Measurements from ENCODE around the gene MRLN. TPM values are rescaled to one million over a fixed set of nuclear protein-coding genes. Genes with fewer than 3 reads are reported as not detected.

MRLN gene
- total and polyA plus RNA-seq, 2 of the 8 experiments (the other 6 are each of a cell fraction or from before 2014, with no cell fraction given): 0.21 TPM; not detected in 1

- Histone ChIP-seq H2BK120ac (replicated peaks; ENCODE audit: low read depth, low read length) (no peak overlapping the region), H3K23me2 (ENCODE audit: low read depth, low read length) (no peaks in the 10 kb centered on the region), H3K56ac (replicated peaks; ENCODE audit: insufficient read length, low read depth, low read length) (no peak overlapping the region), H3K9me3 (ENCODE audit: insufficient read depth in 2 of 2, low read depth in 1 of 2, low read length in 1 of 2) (no peaks in the 10 kb centered on the region), H3K4ac (replicated peaks; ENCODE audit: insufficient read length, low read depth, low read length) (no peak overlapping the region), H2AK5ac (ENCODE audit: low read depth, low read length) (no peak overlapping the region), H4K5ac (ENCODE audit: insufficient read length, low read depth, low read length) (no peak overlapping the region), H3K14ac (ENCODE audit: insufficient read length) (no peak overlapping the region), H4K91ac (replicated peaks; ENCODE audit: insufficient read length, low read length) (no peak overlapping the region), H2BK5ac (ENCODE audit: low read depth, low read length) (no peak overlapping the region), H2BK20ac (ENCODE audit: low read length) (no peak overlapping the region), H2BK15ac (ENCODE audit: low read length) (no peak overlapping the region), H3K4me2 (ENCODE audit: insufficient read depth in 1 of 2, low read depth in 2 of 2, low read length in 2 of 2) (no peak overlapping the region), H3K79me2 (ENCODE audit: control insufficient read depth in 1 of 2, insufficient read depth in 2 of 2, low read length in 2 of 2) (no peaks in the 10 kb centered on the region), H3K9ac (replicated peaks in 1 of 4; ENCODE audit: extremely low read depth in 1 of 4, low read depth in 3 of 4, low read length in 3 of 4) (no peak overlapping the region), H3K27me3 (replicated peaks in 1 of 4; ENCODE audit: control insufficient read depth in 3 of 4, extremely low read depth in 1 of 4, insufficient read depth in 3 of 4, low read length in 3 of 4) (no peaks in the 10 kb centered on the region), H3K79me1 (ENCODE audit: low read depth, low read length) (no peaks in the 10 kb centered on the region), H3K36me3 (ENCODE audit: control insufficient read depth in 2 of 4, insufficient read depth in 4 of 4, low read length in 3 of 4) (no peaks in the 10 kb centered on the region), H3K27ac (ENCODE audit: low read depth, low read length) (no peak overlapping the region), H3K4me3 (ENCODE audit: extremely low read depth in 1 of 4, insufficient read depth in 2 of 4, low read depth in 3 of 4, low read length in 4 of 4) (no peak overlapping the region), H4K20me1 (replicated peaks in 1 of 2; ENCODE audit: control insufficient read depth in 1 of 2, insufficient read depth in 2 of 2, low read length in 2 of 2) (no peaks in the 10 kb centered on the region), H3K23ac (ENCODE audit: insufficient read length) (no peak overlapping the region), H3K4me1 (replicated peaks in 1 of 4; ENCODE audit: control insufficient read depth in 3 of 4, insufficient read depth in 4 of 4, low read length in 3 of 4) (no peaks in the 10 kb centered on the region), H2BK12ac (ENCODE audit: low read depth, low read length) (no peak overlapping the region), H4K8ac (ENCODE audit: extremely low read depth, insufficient read depth, low read length) (no peak overlapping the region), H2AFZ (ENCODE audit: low read length) (no peak overlapping the region), H3K18ac (ENCODE audit: extremely low read depth, low read length) (no peak overlapping the region)
- WGBS, 2 experiments (ENCODE audit: extremely low coverage in 1 of 2, insufficient coverage in 1 of 2, insufficient read length in 1 of 2, insufficient replicate concordance in 2 of 2, low coverage in 1 of 2, low lambda C conversion rate in 2 of 2, missing lambda C conversion rate in 1 of 2): 90% methylated on average over 12 of the region's 12 CpGs; no CpG with 5 or more reads in 1 of the 2 experiments
- no peak for FAIRE-seq
- DNase-seq (ENCODE audit: low read depth in 1 of 2, low spot score in 2 of 2): no peak
- CTCF ChIA-PET (ENCODE audit: partially characterized antibody): interaction anchor here (0.6 to 1.4 kb wide), 2 partner anchors 50 to 1450 kb away, joined by 3 to 4 read pairs; no protein-coding TSS in a partner anchor
- POLR2A ChIA-PET (ENCODE audit: partially characterized antibody): no interaction called here
- no peak for TF ChIP-seq GABPA (IDR thresholded peaks at IDR 0.05; ENCODE audit: borderline replicate concordance, insufficient read depth, low read length)
- TF ChIP-seq JUND (IDR thresholded peaks at IDR 0.05; ENCODE audit: low read length): no peak
- no peak for TF ChIP-seq SP1 (IDR thresholded peaks at IDR 0.05; ENCODE audit: low read depth, low read length)
- no peak for TF ChIP-seq BACH1 (IDR thresholded peaks at IDR 0.05; ENCODE audit: low read length)
- no peak for TF ChIP-seq TAF7 (optimal IDR thresholded peaks at IDR 0.05; ENCODE audit: borderline replicate concordance, low read depth, low read length)
- no peak for TF ChIP-seq PHF8 (conservative IDR thresholded peaks at IDR 0.05; ENCODE audit: low read depth, low read length)
- TF ChIP-seq CTCF (IDR thresholded peaks at IDR 0.05; ENCODE audit: control extremely low read depth in 1 of 3, insufficient read depth in 1 of 3, low read depth in 1 of 3, low read length in 3 of 3): no peak
- no peak for TF ChIP-seq ZNF274 (IDR thresholded peaks at IDR 0.05; ENCODE audit: borderline replicate concordance, extremely low read depth, low read length)
- TF ChIP-seq SRF (IDR thresholded peaks at IDR 0.05; ENCODE audit: low read depth, low read length): no peak
Measured at GRCh38 chr10:59750155-59750945, 2.9 kb downstream of the MRLN start.

Measured in H1 (cell line).